Esophagus muscularis mucosa (tissue), 4 donors: ENCODE results near the gene MSH3. TPM values are rescaled to one million over a fixed set of nuclear protein-coding genes. Genes with fewer than 3 reads are reported as not detected.

Experiments
- DNase-seq: peaks from one replicate; pipeline ENCODE4 v3.0.0-alpha.2; 2017; ENCODE audit errors: extremely low spot score
- H3K27ac ChIP-seq, 4 donors: fragments of 200-600 bp; sonication (generic); replicated peaks in 1 of 4; 1 replicate in 3 of 4; 2 replicates in 1 of 4; pipeline ENCODE4 v1.5.1; 2016 to 2019; ENCODE audit warnings: mild to moderate bottlenecking in 1 of 4
- H3K27me3 ChIP-seq, 4 donors: fragments of 200-600 bp; sonication (generic); one replicate each; pipeline versions ENCODE4 v1.5.1 to v1.6.0; 2016 to 2019
- H3K36me3 ChIP-seq, 4 donors: fragments of 200-600 bp; sonication (generic); one replicate each; pipeline ENCODE4 v1.5.1; 2016 to 2019
- H3K4me1 ChIP-seq, 4 donors: fragments of 200-600 bp; sonication (generic); one replicate each; pipeline ENCODE4 v1.5.1; 2016 to 2019
- H3K4me3 ChIP-seq, 4 donors: fragments of 200-600 bp; sonication (generic); 1 replicate in 2 of 4; 2 replicates in 2 of 4; pipeline ENCODE4 v1.5.1; 2016 to 2019; ENCODE audit warnings: mild to moderate bottlenecking in 4 of 4, moderate library complexity in 1 of 4
- H3K9me3 ChIP-seq, 4 donors: fragments of 200-600 bp; sonication (generic); 1 replicate in 3 of 4; 2 replicates in 1 of 4; pipeline ENCODE4 v1.5.1; 2016 to 2019
- CTCF ChIP-seq, 3 experiments: fragments of 200-600 bp in 2 of 3; fragments of 450-650 bp in 1 of 3; sonication (generic) in 2 of 3; IDR thresholded peaks; one replicate each; pipeline ENCODE4 v1.5.1; 2017 to 2019; ENCODE audit warnings: antibody characterized with exemption in 3 of 3, mild to moderate bottlenecking in 2 of 3, moderate library complexity in 1 of 3
- EP300 ChIP-seq: sonication (generic); formaldehyde crosslinking; IDR thresholded peaks from one replicate; pipeline ENCODE4 v1.6.1; 2017; ENCODE audit warnings: antibody characterized with exemption
- POLR2A ChIP-seq: fragments of 450-650 bp; IDR thresholded peaks from one replicate; pipeline ENCODE4 v1.6.1; 2017; ENCODE audit warnings: antibody characterized with exemption, moderate library complexity, mild to moderate bottlenecking, low read depth
- POLR2AphosphoS5 ChIP-seq, 2 donors: sonication (generic); formaldehyde crosslinking; IDR thresholded peaks; one replicate each; pipeline ENCODE4 v1.6.1; 2017; ENCODE audit warnings: antibody characterized with exemption in 2 of 2
- WGBS: methylation state at CpG from one replicate; pipeline ENCODE4 v1.1.5; 2018; 5-methylcytosine and 5-hydroxymethylcytosine counted together
- intact Hi-C: fragments of 100-400 bp; cut with DNase I; formaldehyde crosslinking; loops from one replicate; pipeline ENCODE4 v1.15.1; 2023
- total RNA-seq, 4 donors: library from RNA; depleted of rRNA; stranded (reverse); fragments of >200 nt; gene quantifications; one replicate each; pipeline versions ENCODE4 v1.1.0 to v1.2.1, GENCODE V29; 2016

Gene MSH3
- total RNA-seq, 4 donors from 2014 or later = 7.6 to 11.6 (median 9.3) TPM

- Histone ChIP-seq H3K4me3 (no peak overlapping the region), H3K36me3 (peaks cover 4 to 84% (median 20%) of the 10 kb centered on the region in 4 donors), H3K27ac (no peak overlapping the region), H3K4me1 (no peaks in the 10 kb centered on the region), H3K27me3 (no peaks in the 10 kb centered on the region), H3K9me3 (no peaks in the 10 kb centered on the region)
- TF ChIP-seq POLR2AphosphoS5 (IDR thresholded peaks at IDR 0.05) = no peak
- no peak for TF ChIP-seq EP300
- TF ChIP-seq POLR2A = no peak
- no peak for TF ChIP-seq CTCF (IDR thresholded peaks at IDR 0.05)
- DNase-seq = no peak
- WGBS = 88% methylated on average over 4 of the region's 4 CpGs
- intact Hi-C loops = no loop called here
Observed at GRCh38 chr5:80644900-80645299, 9.6 kb upstream of the MSH3 start.

- H3K27me3 ChIP-seq = no peaks in the 10 kb centered on the region
- no peak overlapping the region for H3K27ac ChIP-seq
- no peaks in the 10 kb centered on the region for H3K4me1 ChIP-seq
- peaks cover 0 to 63% (median 7%) of the 10 kb centered on the region in 4 donors for H3K36me3 ChIP-seq
- TF ChIP-seq EP300 = no peak
- no peak for TF ChIP-seq CTCF (IDR thresholded peaks at IDR 0.05)
- no peak for TF ChIP-seq POLR2A
- TF ChIP-seq POLR2AphosphoS5 (IDR thresholded peaks at IDR 0.05) = no peak
- no peak overlapping the region for H3K4me3 ChIP-seq
- WGBS = 88% methylated on average over 3 of the region's 3 CpGs
- no peaks in the 10 kb centered on the region for H3K9me3 ChIP-seq
- DNase-seq = no peak
- intact Hi-C loops = no loop called here
Observed at GRCh38 chr5:80646926-80647325, 7.5 kb upstream of the MSH3 start.

GRCh38 chr5:80653502-80653901 is 950 bp upstream of the MSH3 start:
- Histone ChIP-seq H3K9me3 (no peaks in the 10 kb centered on the region), H3K4me3 (peak overlapping the region in 3 of 4 donors; percentile 76 to 94 (median 92)), H3K27ac (no peak overlapping the region), H3K4me1 (peaks cover 12 to 21% (median 19%) of the 10 kb centered on the region in 4 donors), H3K36me3 (peaks cover 0 to 28% (median 16%) of the 10 kb centered on the region in 4 donors), H3K27me3 (no peaks in the 10 kb centered on the region)
- no peak for TF ChIP-seq EP300
- TF ChIP-seq POLR2A = no peak
- TF ChIP-seq CTCF (IDR thresholded peaks at IDR 0.05) = no peak
- TF ChIP-seq POLR2AphosphoS5 (IDR thresholded peaks at IDR 0.05) = no peak
- DNase-seq = no peak
- 46% methylated on average over 8 of the region's 8 CpGs for WGBS
- intact Hi-C loops = loop anchor here (5.0 kb wide), 1 partner anchor 246 kb away; the partner anchor contains the start of gene ZFYVE16

- H3K36me3 ChIP-seq = peaks cover 0 to 28% (median 21%) of the 10 kb centered on the region in 4 donors
- no peak for TF ChIP-seq CTCF (IDR thresholded peaks at IDR 0.05)
- no peak for TF ChIP-seq POLR2AphosphoS5 (IDR thresholded peaks at IDR 0.05)
- no peak for TF ChIP-seq EP300
- TF ChIP-seq POLR2A = no peak
- peaks cover 12 to 21% (median 19%) of the 10 kb centered on the region in 4 donors for H3K4me1 ChIP-seq
- intact Hi-C loops = loop anchor here (5.0 kb wide), 1 partner anchor 247 kb away; the partner anchor contains the start of gene ZFYVE16
- 1% methylated on average over 16 of the region's 24 CpGs for WGBS
- H3K4me3 ChIP-seq = peak overlapping the region; percentile 76 to 99 (median 93)
- no peak for DNase-seq
- H3K27ac ChIP-seq = peak overlapping the region in 3 of 4 donors; percentile 87 to 94 (median 93)
- no peaks in the 10 kb centered on the region for H3K9me3 ChIP-seq
- H3K27me3 ChIP-seq = no peaks in the 10 kb centered on the region
Observed at GRCh38 chr5:80654054-80654390, 430 bp upstream of the MSH3 start.

- no peak for TF ChIP-seq POLR2A
- TF ChIP-seq EP300 = no peak
- no peak for TF ChIP-seq CTCF (IDR thresholded peaks at IDR 0.05)
- no peak for TF ChIP-seq POLR2AphosphoS5 (IDR thresholded peaks at IDR 0.05)
- Histone ChIP-seq H3K4me1 (peaks cover 12 to 21% (median 19%) of the 10 kb centered on the region in 4 donors), H3K9me3 (no peaks in the 10 kb centered on the region), H3K27ac (peak overlapping the region; percentile 87 to 97 (median 94)), H3K4me3 (peak overlapping the region; percentile 76 to 99 (median 93)), H3K27me3 (no peaks in the 10 kb centered on the region), H3K36me3 (peaks cover 12 to 40% (median 33%) of the 10 kb centered on the region in 4 donors)
- DNase-seq = no peak
- 22% methylated on average over 7 of the region's 7 CpGs for WGBS
- intact Hi-C loops = loop anchor here (5.0 kb wide), 1 partner anchor 168 kb away; the partner anchor contains the start of gene FAM151B
Observed at GRCh38 chr5:80655231-80655774, 851 bp downstream of the MSH3 start.
